HEK293 (cell line): Measurements from ENCODE around the gene NELFB.
A peak's percentile ranks its signal among the peaks of the same experiment; 100 is the strongest.

Experiments
- GFI1B ChIP-seq: fragments of 450-650 bp; formaldehyde crosslinking; IDR thresholded peaks from 2 replicates; pipeline ENCODE4 v1.5.1; 2016; ENCODE audit warnings: missing biosample characterization, missing genetic modification characterization
- GLIS2 ChIP-seq: fragments of 450-650 bp; formaldehyde crosslinking; IDR thresholded peaks from 2 replicates; pipeline ENCODE4 v1.5.1; 2016; ENCODE audit warnings: missing biosample characterization, missing genetic modification characterization
- KLF7 ChIP-seq: fragments of 450-650 bp; formaldehyde crosslinking; IDR thresholded peaks from 2 replicates; pipeline ENCODE4 v1.5.1; 2016; ENCODE audit warnings: missing biosample characterization, missing genetic modification characterization, borderline replicate concordance
- RBAK ChIP-seq: fragments of 450-650 bp; formaldehyde crosslinking; IDR thresholded peaks from 2 replicates; pipeline ENCODE4 v1.5.1; 2016; ENCODE audit warnings: missing biosample characterization, missing genetic modification characterization
- SP2 ChIP-seq: fragments of 450-650 bp; formaldehyde crosslinking; IDR thresholded peaks from 2 replicates; pipeline ENCODE4 v1.5.1; 2016; ENCODE audit warnings: missing biosample characterization, missing genetic modification characterization
- SP3 ChIP-seq: fragments of 450-650 bp; formaldehyde crosslinking; IDR thresholded peaks from 2 replicates; pipeline ENCODE4 v1.5.1; 2016; ENCODE audit warnings: missing biosample characterization, missing genetic modification characterization
- SP7 ChIP-seq: fragments of 450-650 bp; formaldehyde crosslinking; IDR thresholded peaks from 2 replicates; pipeline ENCODE4 v1.5.1; 2016; ENCODE audit warnings: missing biosample characterization, missing genetic modification characterization
- WT1 ChIP-seq: fragments of 450-650 bp; formaldehyde crosslinking; IDR thresholded peaks from 2 replicates; pipeline ENCODE4 v1.5.1; 2016; ENCODE audit warnings: missing biosample characterization, missing genetic modification characterization
- ZBTB17 ChIP-seq: fragments of 450-650 bp; formaldehyde crosslinking; IDR thresholded peaks from 2 replicates; pipeline ENCODE4 v1.5.1; 2016; ENCODE audit warnings: missing biosample characterization, missing genetic modification characterization
- ZBTB20 ChIP-seq: fragments of 450-650 bp; formaldehyde crosslinking; IDR thresholded peaks from 2 replicates; pipeline ENCODE4 v1.5.1; 2016; ENCODE audit warnings: missing biosample characterization, missing genetic modification characterization
- ZBTB48 ChIP-seq: fragments of 450-650 bp; formaldehyde crosslinking; IDR thresholded peaks from 2 replicates; pipeline ENCODE4 v1.5.1; 2016; ENCODE audit warnings: missing biosample characterization, missing genetic modification characterization
- ZBTB7A ChIP-seq: fragments of 450-650 bp; formaldehyde crosslinking; IDR thresholded peaks from 2 replicates; pipeline ENCODE4 v1.5.1; 2016; ENCODE audit warnings: low read depth, missing biosample characterization, missing genetic modification characterization
- ZBTB8A ChIP-seq: fragments of 450-650 bp; formaldehyde crosslinking; IDR thresholded peaks from 2 replicates; pipeline ENCODE4 v1.5.1; 2016; ENCODE audit warnings: missing biosample characterization, missing genetic modification characterization
- ZEB2 ChIP-seq: fragments of 450-650 bp; formaldehyde crosslinking; IDR thresholded peaks from 2 replicates; pipeline ENCODE4 v1.5.1; 2016; ENCODE audit warnings: missing biosample characterization, missing genetic modification characterization
- ZFP37 ChIP-seq: fragments of 450-650 bp; formaldehyde crosslinking; IDR thresholded peaks from 2 replicates; pipeline ENCODE4 v1.5.1; 2016; ENCODE audit warnings: missing biosample characterization, missing genetic modification characterization
- ZNF114 ChIP-seq: fragments of 450-650 bp; formaldehyde crosslinking; IDR thresholded peaks from 2 replicates; pipeline ENCODE4 v1.5.0; 2017; ENCODE audit warnings: missing biosample characterization, missing genetic modification characterization
- ZNF19 ChIP-seq: fragments of 450-650 bp; formaldehyde crosslinking; IDR thresholded peaks from 2 replicates; pipeline ENCODE4; 2016; ENCODE audit warnings: missing biosample characterization, missing genetic modification characterization, low read depth
- ZNF350 ChIP-seq: fragments of 450-650 bp; formaldehyde crosslinking; IDR thresholded peaks from 2 replicates; pipeline ENCODE4 v1.5.0; 2017; ENCODE audit warnings: missing biosample characterization, mild to moderate bottlenecking, missing genetic modification characterization
- ZNF354C ChIP-seq: fragments of 450-650 bp; formaldehyde crosslinking; IDR thresholded peaks from 2 replicates; pipeline ENCODE4 v1.5.1; 2016; ENCODE audit warnings: missing biosample characterization, missing genetic modification characterization, low read depth, borderline replicate concordance
- ZNF394 ChIP-seq: fragments of 450-650 bp; formaldehyde crosslinking; IDR thresholded peaks from 2 replicates; pipeline ENCODE4 v1.5.1; 2016; ENCODE audit warnings: missing biosample characterization, missing genetic modification characterization, mild to moderate bottlenecking, moderate library complexity, borderline replicate concordance
- ZNF629 ChIP-seq: fragments of 450-650 bp; formaldehyde crosslinking; IDR thresholded peaks from 2 replicates; pipeline ENCODE4 v1.5.1; 2017; ENCODE audit warnings: missing biosample characterization, missing genetic modification characterization
- ZNF76 ChIP-seq: fragments of 450-650 bp; formaldehyde crosslinking; IDR thresholded peaks from 2 replicates; pipeline ENCODE4; 2016; ENCODE audit warnings: low read depth, missing biosample characterization, missing genetic modification characterization, borderline replicate concordance
- ZXDB ChIP-seq: fragments of 450-650 bp; formaldehyde crosslinking; IDR thresholded peaks from 2 replicates; pipeline ENCODE4 v1.5.1; 2016; ENCODE audit warnings: missing biosample characterization, missing genetic modification characterization
- TF ChIP-seq, protein P1 (sequence below): fragments of 450-650 bp; formaldehyde crosslinking; IDR thresholded peaks from 2 replicates; pipeline ENCODE4 v1.5.1; 2016; ENCODE audit warnings: missing biosample characterization, missing genetic modification characterization
- TF ChIP-seq, protein P2 (sequence below): fragments of 450-650 bp; formaldehyde crosslinking; optimal IDR thresholded peaks from 2 replicates; pipeline ENCODE3; 2016; ENCODE audit warnings: missing biosample characterization, mild to moderate bottlenecking, missing genetic modification characterization
- TF ChIP-seq, protein P3 (sequence below): fragments of 450-650 bp; formaldehyde crosslinking; IDR thresholded peaks from 2 replicates; pipeline ENCODE4 v1.5.1; 2016; ENCODE audit warnings: missing biosample characterization, missing genetic modification characterization
- TF ChIP-seq, protein P4 (sequence below): fragments of 450-650 bp; formaldehyde crosslinking; IDR thresholded peaks from 2 replicates; pipeline ENCODE4 v1.5.1; 2017; ENCODE audit warnings: missing biosample characterization, missing genetic modification characterization
- TF ChIP-seq, protein P5 (sequence below): fragments of 450-650 bp; formaldehyde crosslinking; IDR thresholded peaks from 2 replicates; pipeline ENCODE4 v1.5.1; 2016; ENCODE audit warnings: missing biosample characterization, missing genetic modification characterization
- TF ChIP-seq, protein P6 (sequence below): fragments of 450-650 bp; formaldehyde crosslinking; IDR thresholded peaks from 2 replicates; pipeline ENCODE4 v1.5.1; 2016; ENCODE audit warnings: missing biosample characterization, missing genetic modification characterization

NELFB gene

DNA sequence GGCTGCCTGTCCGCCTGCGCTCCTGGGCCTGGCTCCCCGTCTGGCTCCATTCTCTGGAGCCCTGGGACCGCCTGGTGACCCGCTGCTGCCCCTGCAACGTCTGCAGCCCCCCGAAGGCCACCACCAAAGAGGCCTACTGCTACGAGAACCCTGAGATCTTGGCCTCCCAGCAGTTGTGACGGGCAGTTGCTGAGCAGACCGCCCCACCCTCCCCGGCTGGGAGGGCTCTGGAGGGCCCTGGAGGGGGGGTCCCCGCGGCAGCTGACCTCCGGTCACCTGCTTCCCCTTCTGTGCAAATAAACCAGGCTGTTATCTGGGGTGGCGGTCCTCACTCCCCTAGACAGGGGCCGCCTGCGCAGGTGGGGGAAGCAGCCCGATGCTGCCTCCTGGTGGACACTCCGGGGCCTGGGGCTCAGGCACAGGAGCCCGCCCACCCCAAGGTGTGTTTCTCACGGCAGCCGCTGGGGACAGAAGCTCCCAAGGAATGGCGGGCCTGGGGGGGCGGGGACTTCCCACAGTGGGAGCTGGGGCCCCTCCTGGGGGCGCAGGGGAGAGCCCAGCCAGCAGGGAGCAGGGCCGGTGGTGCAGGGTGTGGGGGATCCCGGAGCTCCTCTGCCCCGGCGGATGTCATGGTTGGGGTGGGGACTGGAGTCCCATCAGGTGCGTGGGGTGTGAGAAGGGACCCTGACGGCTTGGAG is 18.7 kb upstream of the NELFB start (continued):
- TF ChIP-seq, protein P1, sequence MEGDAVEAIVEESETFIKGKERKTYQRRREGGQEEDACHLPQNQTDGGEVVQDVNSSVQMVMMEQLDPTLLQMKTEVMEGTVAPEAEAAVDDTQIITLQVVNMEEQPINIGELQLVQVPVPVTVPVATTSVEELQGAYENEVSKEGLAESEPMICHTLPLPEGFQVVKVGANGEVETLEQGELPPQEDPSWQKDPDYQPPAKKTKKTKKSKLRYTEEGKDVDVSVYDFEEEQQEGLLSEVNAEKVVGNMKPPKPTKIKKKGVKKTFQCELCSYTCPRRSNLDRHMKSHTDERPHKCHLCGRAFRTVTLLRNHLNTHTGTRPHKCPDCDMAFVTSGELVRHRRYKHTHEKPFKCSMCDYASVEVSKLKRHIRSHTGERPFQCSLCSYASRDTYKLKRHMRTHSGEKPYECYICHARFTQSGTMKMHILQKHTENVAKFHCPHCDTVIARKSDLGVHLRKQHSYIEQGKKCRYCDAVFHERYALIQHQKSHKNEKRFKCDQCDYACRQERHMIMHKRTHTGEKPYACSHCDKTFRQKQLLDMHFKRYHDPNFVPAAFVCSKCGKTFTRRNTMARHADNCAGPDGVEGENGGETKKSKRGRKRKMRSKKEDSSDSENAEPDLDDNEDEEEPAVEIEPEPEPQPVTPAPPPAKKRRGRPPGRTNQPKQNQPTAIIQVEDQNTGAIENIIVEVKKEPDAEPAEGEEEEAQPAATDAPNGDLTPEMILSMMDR (tag by site-specific recombination): peak; percentile 99
- TF ChIP-seq ZXDB (tag by site-specific recombination) (peak; percentile 51; the same call in 1 of the 2 replicates), ZBTB17 (tag by site-specific recombination) (no peak), ZBTB8A (tag by site-specific recombination) (peak; percentile 54), ZBTB48 (tag by site-specific recombination) (peak; percentile 19; the same call in 1 of the 2 replicates), KLF7 (tag by site-specific recombination) (peak; percentile 63; the same call in 1 of the 2 replicates), ZFP37 (tag by site-specific recombination) (0 out of 2 replicates have a peak, but pooled peaks have one; percentile 44), ZNF394 (tag by site-specific recombination) (peak; percentile 32; the same call in 1 of the 2 replicates), ZEB2 (tag by site-specific recombination) (peak; percentile 55; the same call in 1 of the 2 replicates), ZBTB7A (tag by site-specific recombination) (0 out of 2 replicates have a peak, but pooled peaks have one; percentile 13), GFI1B (tag by site-specific recombination) (no peak), SP7 (peak; percentile 48; the same call in 1 of the 2 replicates), ZNF350 (tag by site-specific recombination) (no peak), ZNF629 (0 out of 2 replicates have a peak, but pooled peaks have one; percentile 24), SP3 (peak; percentile 57), GLIS2 (tag by site-specific recombination) (peak; percentile 86; the same call in 1 of the 2 replicates), ZNF19 (no peak), ZNF76 (tag by site-specific recombination) (peak; percentile 39), RBAK (tag by site-specific recombination) (no peak), SP2 (tag by site-specific recombination) (peak; percentile 44), ZNF114 (tag by site-specific recombination) (no peak), ZBTB20 (tag by site-specific recombination) (peak; percentile 35; the same call in 1 of the 2 replicates), WT1 (peak; percentile 20; the same call in 1 of the 2 replicates), ZNF354C (tag by site-specific recombination) (no peak)
- TF ChIP-seq, protein P2, sequence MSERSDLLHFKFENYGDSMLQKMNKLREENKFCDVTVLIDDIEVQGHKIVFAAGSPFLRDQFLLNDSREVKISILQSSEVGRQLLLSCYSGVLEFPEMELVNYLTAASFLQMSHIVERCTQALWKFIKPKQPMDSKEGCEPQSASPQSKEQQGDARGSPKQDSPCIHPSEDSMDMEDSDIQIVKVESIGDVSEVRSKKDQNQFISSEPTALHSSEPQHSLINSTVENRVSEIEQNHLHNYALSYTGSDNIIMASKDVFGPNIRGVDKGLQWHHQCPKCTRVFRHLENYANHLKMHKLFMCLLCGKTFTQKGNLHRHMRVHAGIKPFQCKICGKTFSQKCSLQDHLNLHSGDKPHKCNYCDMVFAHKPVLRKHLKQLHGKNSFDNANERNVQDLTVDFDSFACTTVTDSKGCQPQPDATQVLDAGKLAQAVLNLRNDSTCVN (tag by site-specific recombination): peak; percentile 26
- TF ChIP-seq, protein P3, sequence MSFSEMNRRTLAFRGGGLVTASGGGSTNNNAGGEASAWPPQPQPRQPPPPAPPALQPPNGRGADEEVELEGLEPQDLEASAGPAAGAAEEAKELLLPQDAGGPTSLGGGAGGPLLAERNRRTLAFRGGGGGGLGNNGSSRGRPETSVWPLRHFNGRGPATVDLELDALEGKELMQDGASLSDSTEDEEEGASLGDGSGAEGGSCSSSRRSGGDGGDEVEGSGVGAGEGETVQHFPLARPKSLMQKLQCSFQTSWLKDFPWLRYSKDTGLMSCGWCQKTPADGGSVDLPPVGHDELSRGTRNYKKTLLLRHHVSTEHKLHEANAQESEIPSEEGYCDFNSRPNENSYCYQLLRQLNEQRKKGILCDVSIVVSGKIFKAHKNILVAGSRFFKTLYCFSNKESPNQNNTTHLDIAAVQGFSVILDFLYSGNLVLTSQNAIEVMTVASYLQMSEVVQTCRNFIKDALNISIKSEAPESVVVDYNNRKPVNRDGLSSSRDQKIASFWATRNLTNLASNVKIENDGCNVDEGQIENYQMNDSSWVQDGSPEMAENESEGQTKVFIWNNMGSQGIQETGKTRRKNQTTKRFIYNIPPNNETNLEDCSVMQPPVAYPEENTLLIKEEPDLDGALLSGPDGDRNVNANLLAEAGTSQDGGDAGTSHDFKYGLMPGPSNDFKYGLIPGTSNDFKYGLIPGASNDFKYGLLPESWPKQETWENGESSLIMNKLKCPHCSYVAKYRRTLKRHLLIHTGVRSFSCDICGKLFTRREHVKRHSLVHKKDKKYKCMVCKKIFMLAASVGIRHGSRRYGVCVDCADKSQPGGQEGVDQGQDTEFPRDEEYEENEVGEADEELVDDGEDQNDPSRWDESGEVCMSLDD (tag by site-specific recombination): peak; percentile 90
- TF ChIP-seq, protein P4, sequence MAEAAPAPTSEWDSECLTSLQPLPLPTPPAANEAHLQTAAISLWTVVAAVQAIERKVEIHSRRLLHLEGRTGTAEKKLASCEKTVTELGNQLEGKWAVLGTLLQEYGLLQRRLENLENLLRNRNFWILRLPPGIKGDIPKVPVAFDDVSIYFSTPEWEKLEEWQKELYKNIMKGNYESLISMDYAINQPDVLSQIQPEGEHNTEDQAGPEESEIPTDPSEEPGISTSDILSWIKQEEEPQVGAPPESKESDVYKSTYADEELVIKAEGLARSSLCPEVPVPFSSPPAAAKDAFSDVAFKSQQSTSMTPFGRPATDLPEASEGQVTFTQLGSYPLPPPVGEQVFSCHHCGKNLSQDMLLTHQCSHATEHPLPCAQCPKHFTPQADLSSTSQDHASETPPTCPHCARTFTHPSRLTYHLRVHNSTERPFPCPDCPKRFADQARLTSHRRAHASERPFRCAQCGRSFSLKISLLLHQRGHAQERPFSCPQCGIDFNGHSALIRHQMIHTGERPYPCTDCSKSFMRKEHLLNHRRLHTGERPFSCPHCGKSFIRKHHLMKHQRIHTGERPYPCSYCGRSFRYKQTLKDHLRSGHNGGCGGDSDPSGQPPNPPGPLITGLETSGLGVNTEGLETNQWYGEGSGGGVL (tag by site-specific recombination): peak; percentile 68
- TF ChIP-seq, protein P5, sequence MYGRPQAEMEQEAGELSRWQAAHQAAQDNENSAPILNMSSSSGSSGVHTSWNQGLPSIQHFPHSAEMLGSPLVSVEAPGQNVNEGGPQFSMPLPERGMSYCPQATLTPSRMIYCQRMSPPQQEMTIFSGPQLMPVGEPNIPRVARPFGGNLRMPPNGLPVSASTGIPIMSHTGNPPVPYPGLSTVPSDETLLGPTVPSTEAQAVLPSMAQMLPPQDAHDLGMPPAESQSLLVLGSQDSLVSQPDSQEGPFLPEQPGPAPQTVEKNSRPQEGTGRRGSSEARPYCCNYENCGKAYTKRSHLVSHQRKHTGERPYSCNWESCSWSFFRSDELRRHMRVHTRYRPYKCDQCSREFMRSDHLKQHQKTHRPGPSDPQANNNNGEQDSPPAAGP (tag by site-specific recombination): peak; percentile 62; the same call in 1 of the 2 replicates
- TF ChIP-seq, protein P6, sequence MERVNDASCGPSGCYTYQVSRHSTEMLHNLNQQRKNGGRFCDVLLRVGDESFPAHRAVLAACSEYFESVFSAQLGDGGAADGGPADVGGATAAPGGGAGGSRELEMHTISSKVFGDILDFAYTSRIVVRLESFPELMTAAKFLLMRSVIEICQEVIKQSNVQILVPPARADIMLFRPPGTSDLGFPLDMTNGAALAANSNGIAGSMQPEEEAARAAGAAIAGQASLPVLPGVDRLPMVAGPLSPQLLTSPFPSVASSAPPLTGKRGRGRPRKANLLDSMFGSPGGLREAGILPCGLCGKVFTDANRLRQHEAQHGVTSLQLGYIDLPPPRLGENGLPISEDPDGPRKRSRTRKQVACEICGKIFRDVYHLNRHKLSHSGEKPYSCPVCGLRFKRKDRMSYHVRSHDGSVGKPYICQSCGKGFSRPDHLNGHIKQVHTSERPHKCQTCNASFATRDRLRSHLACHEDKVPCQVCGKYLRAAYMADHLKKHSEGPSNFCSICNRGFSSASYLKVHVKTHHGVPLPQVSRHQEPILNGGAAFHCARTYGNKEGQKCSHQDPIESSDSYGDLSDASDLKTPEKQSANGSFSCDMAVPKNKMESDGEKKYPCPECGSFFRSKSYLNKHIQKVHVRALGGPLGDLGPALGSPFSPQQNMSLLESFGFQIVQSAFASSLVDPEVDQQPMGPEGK (tag by site-specific recombination): peak; percentile 98
